Heart left ventricle (tissue), 13 donors: ENCODE measurements around the gene SARS1.

ENCODE experiments used
- POLR2A ChIP-seq, 2 donors: fragments of 450-650 bp; IDR thresholded peaks; one replicate each; pipeline ENCODE4 v1.6.1; 2017; ENCODE audit warnings: antibody characterized with exemption in 2 of 2, mild to moderate bottlenecking in 2 of 2, moderate library complexity in 2 of 2
- TF ChIP-seq, protein P1 (sequence below), 12 donors: fragments of 200-600 bp; sonication (generic) in 4 of 12; IDR thresholded peaks; one replicate each; pipeline versions ENCODE4 v1.5.0 to v1.8.0; 2018 to 2022; ENCODE audit warnings: antibody characterized with exemption in 12 of 12, mild to moderate bottlenecking in 5 of 12
- donor health status: ischemic (EF 13 %, LVEDD 7.1; RV severe dilation, severe dysfunction).
- donor health status: DM: no; HTN: yes; CAD: no.
- donor health status: DM: no; HTN: no; CAD: no.
- donor health status: ischemic (EF 25% LVEDD 6.9; RV normal size, moderate dysfunction).
- donor health status: ischemic (EF 25% LVEDD 5.7; RV mildly dilated, moderate dysfunction).
- donor health status: ischemic (EF 35%, LVEDD 5.7; RV mildly dilated, moderate dysfunction).
- donor health status: nonischemic (EF 11% LVEDD 7.7; RV severe dilation, severe dysfunction).
- donor health status: DM: yes; HTN: yes; CAD: no.
- donor health status: PGD.
- donor health status: ischemic (EF 29% LVEDD 5.4; RV normal size, mild dysfunction).
- donor health status: nonischemic (EF 23%, LVEDD 6.1; RV moderate dilation, normal function).

DNA sequence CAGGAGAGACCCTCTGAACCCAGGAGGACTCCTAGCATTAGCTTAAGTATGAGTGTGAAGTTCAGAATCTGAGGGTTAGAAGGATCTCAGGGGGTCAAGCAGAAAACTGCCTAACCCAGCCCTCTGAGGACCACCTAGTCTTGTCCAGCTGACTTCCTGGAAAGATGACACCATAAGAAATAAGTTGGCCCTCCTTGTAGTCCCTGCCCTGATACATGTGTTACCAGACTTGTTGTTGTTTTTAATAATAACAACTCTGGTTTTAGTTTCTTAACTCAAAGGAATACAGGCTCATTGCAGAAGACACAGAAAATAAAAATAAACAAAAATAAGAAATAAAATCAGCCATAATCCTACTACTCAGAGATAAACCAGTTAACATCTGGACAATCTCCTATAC lies 21.8 kb upstream of the SARS1 start:
- TF ChIP-seq, protein P1, sequence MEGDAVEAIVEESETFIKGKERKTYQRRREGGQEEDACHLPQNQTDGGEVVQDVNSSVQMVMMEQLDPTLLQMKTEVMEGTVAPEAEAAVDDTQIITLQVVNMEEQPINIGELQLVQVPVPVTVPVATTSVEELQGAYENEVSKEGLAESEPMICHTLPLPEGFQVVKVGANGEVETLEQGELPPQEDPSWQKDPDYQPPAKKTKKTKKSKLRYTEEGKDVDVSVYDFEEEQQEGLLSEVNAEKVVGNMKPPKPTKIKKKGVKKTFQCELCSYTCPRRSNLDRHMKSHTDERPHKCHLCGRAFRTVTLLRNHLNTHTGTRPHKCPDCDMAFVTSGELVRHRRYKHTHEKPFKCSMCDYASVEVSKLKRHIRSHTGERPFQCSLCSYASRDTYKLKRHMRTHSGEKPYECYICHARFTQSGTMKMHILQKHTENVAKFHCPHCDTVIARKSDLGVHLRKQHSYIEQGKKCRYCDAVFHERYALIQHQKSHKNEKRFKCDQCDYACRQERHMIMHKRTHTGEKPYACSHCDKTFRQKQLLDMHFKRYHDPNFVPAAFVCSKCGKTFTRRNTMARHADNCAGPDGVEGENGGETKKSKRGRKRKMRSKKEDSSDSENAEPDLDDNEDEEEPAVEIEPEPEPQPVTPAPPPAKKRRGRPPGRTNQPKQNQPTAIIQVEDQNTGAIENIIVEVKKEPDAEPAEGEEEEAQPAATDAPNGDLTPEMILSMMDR (IDR thresholded peaks at IDR 0.05): no peak
- TF ChIP-seq POLR2A (IDR thresholded peaks at IDR 0.05): no peak
